Mesendoderm (in vitro differentiated cells): ENCODE measurements around the gene NDP.

Experiments
- DNase-seq: peaks from one replicate; pipeline ENCODE4 v3.0.0; 2013
- H2AK5ac ChIP-seq: 2 replicates; pipeline ENCODE4 v1.6.1; 2013; ENCODE audit warnings: low read length, inconsistent platforms
- H2BK120ac ChIP-seq: 2 replicates; pipeline ENCODE4 v1.6.1; 2013; ENCODE audit warnings: low read depth, mild to moderate bottlenecking, low read length, moderate library complexity, mixed read lengths
- H2BK15ac ChIP-seq: replicated peaks from 2 replicates; pipeline ENCODE4 v1.6.1; 2013; ENCODE audit warnings: low read depth, mild to moderate bottlenecking, moderate library complexity
- H2BK5ac ChIP-seq: 2 replicates; pipeline ENCODE4 v1.6.1; 2013; ENCODE audit warnings: low read length, inconsistent platforms
- H3K18ac ChIP-seq: 2 replicates; pipeline ENCODE4 v1.6.1; 2013; ENCODE audit warnings: mild to moderate bottlenecking, low read length, mixed read lengths
- H3K23ac ChIP-seq: one replicate; pipeline ENCODE4 v1.6.1; 2013; ENCODE audit warnings: low read length
- H3K27ac ChIP-seq: 2 replicates; pipeline ENCODE4 v1.5.1; 2013; ENCODE audit warnings: low read depth, mild to moderate bottlenecking, inconsistent platforms, low read length, moderate library complexity
- H3K27me3 ChIP-seq: 2 replicates; pipeline ENCODE4 v1.6.1; 2013; ENCODE audit warnings: low read length, control low read depth, mild to moderate bottlenecking, inconsistent platforms; ENCODE audit not compliant: insufficient read depth, poor library complexity
- H3K36me3 ChIP-seq: 2 replicates; pipeline ENCODE4 v1.6.1; 2013; ENCODE audit warnings: low read length, inconsistent platforms; ENCODE audit not compliant: control insufficient read depth, insufficient read depth
- H3K4ac ChIP-seq: one replicate; pipeline ENCODE4 v1.6.1; 2013; ENCODE audit warnings: low read depth, mild to moderate bottlenecking, low read length, moderate library complexity
- H3K4me1 ChIP-seq: 2 replicates; pipeline ENCODE4 v1.6.1; 2013; ENCODE audit warnings: low read depth, low read length, inconsistent platforms; ENCODE audit not compliant: control insufficient read depth
- H3K4me2 ChIP-seq: 2 replicates; pipeline ENCODE4 v1.6.1; 2013; ENCODE audit warnings: low read length
- H3K4me3 ChIP-seq: 2 replicates; pipeline ENCODE4 v1.5.1; 2013; ENCODE audit warnings: mild to moderate bottlenecking, low read length
- H3K56ac ChIP-seq: one replicate; pipeline ENCODE4 v1.6.1; 2013; ENCODE audit warnings: low read length
- H3K79me1 ChIP-seq: 2 replicates; pipeline ENCODE4 v1.6.1; 2013; ENCODE audit warnings: low read length, inconsistent platforms
- H3K79me2 ChIP-seq: 2 replicates; pipeline ENCODE4 v1.6.1; 2013; ENCODE audit warnings: mild to moderate bottlenecking, low read length; ENCODE audit not compliant: control insufficient read depth, insufficient read depth
- H3K9ac ChIP-seq: 2 replicates; pipeline ENCODE4 v1.6.1; 2013; ENCODE audit warnings: low read length, inconsistent platforms
- H4K5ac ChIP-seq: one replicate; pipeline ENCODE4 v1.6.1; 2013; ENCODE audit warnings: low read length
- H4K8ac ChIP-seq: one replicate; pipeline ENCODE4 v1.6.1; 2013; ENCODE audit warnings: low read depth, mild to moderate bottlenecking, control low read depth, low read length, moderate library complexity
- WGBS: extraction: QIAGEN DNeasy Blood & Tissue Kit; methylation state at CpG from one replicate; pipeline ENCODE4 v1.1.7; 2013; ENCODE audit warnings: low lambda C conversion rate, missing lambda C conversion rate; ENCODE audit not compliant: insufficient coverage; ENCODE audit errors: extremely low coverage; 5-methylcytosine and 5-hydroxymethylcytosine counted together

NDP gene

GRCh38 chrX:43998374-43998773, 25.2 kb upstream of the NDP start:
- H4K8ac ChIP-seq, result no peak overlapping the region
- H3K18ac ChIP-seq, result no peak overlapping the region
- DNase-seq, result no peak
- no peak overlapping the region for H3K4me2 ChIP-seq
- H3K4me3 ChIP-seq, result no peak overlapping the region
- H3K23ac ChIP-seq, result no peak overlapping the region
- H3K79me1 ChIP-seq, result no peaks in the 10 kb centered on the region
- no peak overlapping the region for H3K4ac ChIP-seq
- H3K9ac ChIP-seq, result no peak overlapping the region
- H4K5ac ChIP-seq, result no peak overlapping the region
- H3K36me3 ChIP-seq, result no peaks in the 10 kb centered on the region
- H3K56ac ChIP-seq, result no peak overlapping the region
- H2BK15ac ChIP-seq, result no peak overlapping the region
- no peak overlapping the region for H2AK5ac ChIP-seq
- no peaks in the 10 kb centered on the region for H3K27me3 ChIP-seq
- H2BK5ac ChIP-seq, result no peak overlapping the region
- H3K27ac ChIP-seq, result no peak overlapping the region
- H3K79me2 ChIP-seq, result no peaks in the 10 kb centered on the region
- H3K4me1 ChIP-seq, result no peaks in the 10 kb centered on the region
- WGBS, result no CpG with 5 or more reads among the region's 1 CpG
- no peak overlapping the region for H2BK120ac ChIP-seq

- H3K4me2 ChIP-seq, result no peak overlapping the region
- H2BK120ac ChIP-seq, result no peak overlapping the region
- H4K5ac ChIP-seq, result no peak overlapping the region
- H2AK5ac ChIP-seq, result no peak overlapping the region
- no peak overlapping the region for H2BK5ac ChIP-seq
- no CpG with 5 or more reads among the region's 2 CpGs for WGBS
- H3K4me1 ChIP-seq, result no peaks in the 10 kb centered on the region
- no peaks in the 10 kb centered on the region for H3K27me3 ChIP-seq
- H3K36me3 ChIP-seq, result no peaks in the 10 kb centered on the region
- no peak overlapping the region for H3K4ac ChIP-seq
- H3K79me1 ChIP-seq, result no peaks in the 10 kb centered on the region
- H3K79me2 ChIP-seq, result no peaks in the 10 kb centered on the region
- H3K18ac ChIP-seq, result no peak overlapping the region
- no peak overlapping the region for H3K23ac ChIP-seq
- H3K27ac ChIP-seq, result no peak overlapping the region
- no peak overlapping the region for H2BK15ac ChIP-seq
- no peak overlapping the region for H3K4me3 ChIP-seq
- H3K56ac ChIP-seq, result no peak overlapping the region
- H4K8ac ChIP-seq, result no peak overlapping the region
- H3K9ac ChIP-seq, result no peak overlapping the region
- DNase-seq, result no peak
Measured at GRCh38 chrX:43996491-43996890, 23.3 kb upstream of the NDP start.

GRCh38 chrX:43986083-43986482, 12.9 kb upstream of the NDP start:
- no peaks in the 10 kb centered on the region for H3K4me1 ChIP-seq
- no peak overlapping the region for H3K56ac ChIP-seq
- no peaks in the 10 kb centered on the region for H3K79me2 ChIP-seq
- no peak overlapping the region for H4K8ac ChIP-seq
- no peak overlapping the region for H3K27ac ChIP-seq
- no peaks in the 10 kb centered on the region for H3K36me3 ChIP-seq
- no peaks in the 10 kb centered on the region for H3K79me1 ChIP-seq
- DNase-seq, result no peak
- no peak overlapping the region for H3K18ac ChIP-seq
- H3K27me3 ChIP-seq, result no peaks in the 10 kb centered on the region
- H2AK5ac ChIP-seq, result no peak overlapping the region
- no peak overlapping the region for H4K5ac ChIP-seq
- no peak overlapping the region for H3K4ac ChIP-seq
- H3K4me3 ChIP-seq, result no peak overlapping the region
- no peak overlapping the region for H3K4me2 ChIP-seq
- no peak overlapping the region for H2BK120ac ChIP-seq
- no peak overlapping the region for H3K23ac ChIP-seq
- WGBS, result no CpG with 5 or more reads among the region's 5 CpGs
- no peak overlapping the region for H3K9ac ChIP-seq
- no peak overlapping the region for H2BK5ac ChIP-seq
- no peak overlapping the region for H2BK15ac ChIP-seq

GRCh38 chrX:43985511-43985910, 12.3 kb upstream of the NDP start:
- H3K27ac ChIP-seq, result no peak overlapping the region
- H3K79me2 ChIP-seq, result no peaks in the 10 kb centered on the region
- no peak overlapping the region for H2BK15ac ChIP-seq
- no peaks in the 10 kb centered on the region for H3K36me3 ChIP-seq
- no peak overlapping the region for H4K8ac ChIP-seq
- no peaks in the 10 kb centered on the region for H3K79me1 ChIP-seq
- no peaks in the 10 kb centered on the region for H3K27me3 ChIP-seq
- no peak overlapping the region for H3K23ac ChIP-seq
- H2BK5ac ChIP-seq, result no peak overlapping the region
- no peak overlapping the region for H2AK5ac ChIP-seq
- no peak overlapping the region for H3K4ac ChIP-seq
- H3K4me1 ChIP-seq, result no peaks in the 10 kb centered on the region
- DNase-seq, result no peak
- H3K4me2 ChIP-seq, result no peak overlapping the region
- no peak overlapping the region for H3K9ac ChIP-seq
- no peak overlapping the region for H2BK120ac ChIP-seq
- no peak overlapping the region for H3K4me3 ChIP-seq
- no peak overlapping the region for H3K18ac ChIP-seq
- no CpG with 5 or more reads among the region's 2 CpGs for WGBS
- H4K5ac ChIP-seq, result no peak overlapping the region
- H3K56ac ChIP-seq, result no peak overlapping the region

GRCh38 chrX:43978226-43978625, 5.0 kb upstream of the NDP start:
- Histone ChIP-seq H3K23ac (no peak overlapping the region), H3K4me1 (no peaks in the 10 kb centered on the region), H2AK5ac (no peak overlapping the region), H3K18ac (no peak overlapping the region), H4K8ac (no peak overlapping the region), H3K9ac (no peak overlapping the region), H2BK15ac (no peak overlapping the region), H3K79me1 (no peaks in the 10 kb centered on the region), H3K4me2 (no peak overlapping the region), H2BK120ac (no peak overlapping the region), H3K27me3 (no peaks in the 10 kb centered on the region), H3K27ac (no peak overlapping the region), H3K79me2 (no peaks in the 10 kb centered on the region), H3K36me3 (no peaks in the 10 kb centered on the region), H3K4ac (no peak overlapping the region), H3K4me3 (no peak overlapping the region), H2BK5ac (no peak overlapping the region), H3K56ac (no peak overlapping the region), H4K5ac (no peak overlapping the region)
- WGBS, result no CpG with 5 or more reads among the region's 3 CpGs
- no peak for DNase-seq

- H2BK15ac ChIP-seq, result no peak overlapping the region
- no peak overlapping the region for H4K8ac ChIP-seq
- H3K27ac ChIP-seq, result no peak overlapping the region
- H3K27me3 ChIP-seq, result no peaks in the 10 kb centered on the region
- no peak overlapping the region for H4K5ac ChIP-seq
- no peak overlapping the region for H3K56ac ChIP-seq
- no peaks in the 10 kb centered on the region for H3K36me3 ChIP-seq
- no peak overlapping the region for H3K23ac ChIP-seq
- no peak overlapping the region for H3K18ac ChIP-seq
- H2AK5ac ChIP-seq, result no peak overlapping the region
- H2BK5ac ChIP-seq, result no peak overlapping the region
- H3K4ac ChIP-seq, result no peak overlapping the region
- no peak overlapping the region for H3K9ac ChIP-seq
- no peaks in the 10 kb centered on the region for H3K79me2 ChIP-seq
- no peaks in the 10 kb centered on the region for H3K79me1 ChIP-seq
- H3K4me3 ChIP-seq, result no peak overlapping the region
- H3K4me2 ChIP-seq, result no peak overlapping the region
- no peak overlapping the region for H2BK120ac ChIP-seq
- no peak for DNase-seq
- no peaks in the 10 kb centered on the region for H3K4me1 ChIP-seq
Measured at GRCh38 chrX:43976205-43976604, 3.0 kb upstream of the NDP start.
